Caco-2 (cell line): Measurements from ENCODE around the gene SLC4A3. TPM values are rescaled to one million over a fixed set of nuclear protein-coding genes. Genes with fewer than 3 reads are reported as not detected.

Experiments
- BruUV-seq: library from RNA; stranded (reverse); fragments of 400-500 nt; replicated peaks from 2 replicates; lab custom pipeline; 2021; lab: Mats Ljungman, UMichigan
- CTCF ChIA-PET: fragments of 300-600 bp; sonication (Branson Sonifier 250); formaldehyde crosslinking; loops from one replicate; lab custom pipeline; 2022; ENCODE audit warnings: antibody characterized with exemption; lab: Charles Lee
- POLR2A ChIA-PET: fragments of 300-600 bp; sonication (Branson Sonifier 250); formaldehyde crosslinking; loops from one replicate; lab custom pipeline; 2022; ENCODE audit warnings: antibody characterized with exemption; lab: Charles Lee
- DNase-seq, 2 experiments: peaks; one replicate each; pipeline versions ENCODE4 v3.0.0 to v3.0.0-alpha.2; 2020 to 2022
- H3K27me3 ChIP-seq: replicated peaks from 2 replicates; pipeline ENCODE4 v1.6.0; 2011; ENCODE audit warnings: low read length; ENCODE audit not compliant: control insufficient read depth, insufficient read depth
- H3K36me3 ChIP-seq: 2 replicates; pipeline ENCODE4 v1.5.1; 2011; ENCODE audit warnings: low read length; ENCODE audit not compliant: control insufficient read depth, insufficient read depth
- H3K4me1 ChIP-seq: fragments of 250-450 bp; sonication (Bioruptor Pico); 2 replicates; pipeline ENCODE4 v1.5.1; 2020; ENCODE audit warnings: mild to moderate bottlenecking
- H3K4me3 ChIP-seq: 2 replicates; pipeline ENCODE4 v1.5.1; 2011; ENCODE audit warnings: low read depth, mild to moderate bottlenecking, control low read depth, low read length
- H3K9me3 ChIP-seq: fragments of 250-450 bp; sonication (Bioruptor Pico); 2 replicates; pipeline ENCODE4 v1.5.1; 2020; ENCODE audit warnings: mild to moderate bottlenecking, moderate library complexity
- H3K27ac Mint-ChIP-seq: one replicate; pipeline ENCODE4 v1.8.0; 2022; ENCODE audit warnings: mixed read lengths; ENCODE audit not compliant: unreplicated experiment
- H3K27me3 Mint-ChIP-seq: one replicate; pipeline ENCODE4 v1.8.0; 2022; ENCODE audit warnings: mixed read lengths; ENCODE audit not compliant: insufficient read depth, unreplicated experiment
- H3K36me3 Mint-ChIP-seq: one replicate; pipeline ENCODE4 v1.8.0; 2022; ENCODE audit warnings: mild to moderate bottlenecking, mixed read lengths; ENCODE audit not compliant: insufficient read depth, unreplicated experiment
- H3K4me1 Mint-ChIP-seq: one replicate; pipeline ENCODE4 v1.8.0; 2022; ENCODE audit warnings: low read depth, mixed read lengths; ENCODE audit not compliant: unreplicated experiment
- H3K4me3 Mint-ChIP-seq: one replicate; pipeline ENCODE4 v1.8.0; 2022; ENCODE audit warnings: mild to moderate bottlenecking, moderate library complexity, mixed read lengths; ENCODE audit not compliant: unreplicated experiment
- H3K9me3 Mint-ChIP-seq: one replicate; pipeline ENCODE4 v1.8.0; 2022; ENCODE audit warnings: mixed read lengths; ENCODE audit not compliant: unreplicated experiment
- CTCF ChIP-seq, 2 experiments: fragments of 200-600 bp in 1 of 2; IDR thresholded peaks; 1 replicate in 1 of 2; 2 replicates in 1 of 2; pipeline versions ENCODE4 v1.5.1 to v1.8.0; 2011 to 2022; ENCODE audit warnings: antibody characterized with exemption in 1 of 2, control low read depth in 1 of 2, inconsistent platforms in 1 of 2, low read depth in 1 of 2, low read length in 1 of 2, mild to moderate bottlenecking in 1 of 2, moderate library complexity in 1 of 2; ENCODE audit not compliant: insufficient read depth in 1 of 2, severe bottlenecking in 1 of 2, unreplicated experiment in 1 of 2
- intact Hi-C: fragments of 100-400 bp; cut with micrococcal nuclease; formaldehyde crosslinking; loops from one replicate; pipeline ENCODE4 v1.10.0; 2022; ENCODE audit not compliant: unreplicated experiment
- total RNA-seq: library from RNA; stranded (reverse); gene quantifications from 2 replicates; pipeline ENCODE4 v1.2.3, GENCODE V29; 2022

The SLC4A3 gene
- total RNA-seq, 1 experiment from 2014 or later: 6.2 TPM

- no peaks in the 10 kb centered on the region for H3K4me1 Mint-ChIP-seq
- intact Hi-C loops: no loop called here
- DNase-seq: no peak
- ChIA-PET POLR2A (no interaction called here), CTCF (interaction anchor here (0.8 kb wide), 1 partner anchor 30 kb away, joined by 3 read pairs; no protein-coding TSS in a partner anchor)
- H3K27me3 ChIP-seq: no peaks in the 10 kb centered on the region
- no peaks in the 10 kb centered on the region for H3K27me3 Mint-ChIP-seq
- H3K9me3 ChIP-seq: no peaks in the 10 kb centered on the region
- H3K4me3 Mint-ChIP-seq: no peak overlapping the region
- peaks cover 6% of the 10 kb centered on the region for H3K36me3 Mint-ChIP-seq
- H3K9me3 Mint-ChIP-seq: no peaks in the 10 kb centered on the region
- H3K4me3 ChIP-seq: no peak overlapping the region
- no peaks in the 10 kb centered on the region for H3K36me3 ChIP-seq
- no peaks in the 10 kb centered on the region for H3K4me1 ChIP-seq
- no peak for TF ChIP-seq CTCF (IDR thresholded peaks at IDR 0.05; ENCODE audit: insufficient read depth in 1 of 2, low read depth in 1 of 2, low read length in 1 of 2, severe bottlenecking in 1 of 2, unreplicated experiment in 1 of 2)
- BruUV-seq: no TSS peak
- H3K27ac Mint-ChIP-seq: no peak overlapping the region
Observed at GRCh38 chr2:219631904-219632759, 4.7 kb downstream of the SLC4A3 start.

DNA sequence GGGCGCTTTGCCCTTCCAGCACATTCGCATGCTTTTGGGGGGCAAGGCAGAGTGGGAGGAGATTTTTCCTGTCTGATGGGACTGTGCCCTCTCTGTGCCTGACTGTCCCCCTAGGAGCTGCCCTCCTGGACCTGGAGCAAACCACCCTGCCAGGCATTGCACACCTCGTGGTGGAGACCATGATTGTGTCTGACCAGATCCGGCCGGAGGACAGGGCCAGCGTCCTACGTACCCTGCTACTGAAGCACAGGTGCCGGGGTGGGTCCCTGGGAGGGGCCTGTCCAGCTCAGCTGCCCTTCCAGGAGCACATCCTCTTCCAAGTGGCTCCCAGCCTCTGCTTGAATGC is 5.3 kb downstream of the SLC4A3 start:
- Mint-ChIP-seq H3K27me3 (no peaks in the 10 kb centered on the region), H3K9me3 (no peaks in the 10 kb centered on the region), H3K4me3 (no peak overlapping the region), H3K36me3 (peaks cover 6% of the 10 kb centered on the region), H3K4me1 (no peaks in the 10 kb centered on the region), H3K27ac (no peak overlapping the region)
- intact Hi-C loops: no loop called here
- Histone ChIP-seq H3K4me1 (no peaks in the 10 kb centered on the region), H3K4me3 (no peak overlapping the region), H3K9me3 (no peaks in the 10 kb centered on the region), H3K36me3 (no peaks in the 10 kb centered on the region), H3K27me3 (no peaks in the 10 kb centered on the region)
- no TSS peak for BruUV-seq
- DNase-seq: no peak
- TF ChIP-seq CTCF (IDR thresholded peaks at IDR 0.05; ENCODE audit: insufficient read depth in 1 of 2, low read depth in 1 of 2, low read length in 1 of 2, severe bottlenecking in 1 of 2, unreplicated experiment in 1 of 2): no peak
- ChIA-PET CTCF (interaction anchor here (0.8 kb wide), 1 partner anchor 31 kb away, joined by 3 read pairs; no protein-coding TSS in a partner anchor), POLR2A (no interaction called here)

DNA sequence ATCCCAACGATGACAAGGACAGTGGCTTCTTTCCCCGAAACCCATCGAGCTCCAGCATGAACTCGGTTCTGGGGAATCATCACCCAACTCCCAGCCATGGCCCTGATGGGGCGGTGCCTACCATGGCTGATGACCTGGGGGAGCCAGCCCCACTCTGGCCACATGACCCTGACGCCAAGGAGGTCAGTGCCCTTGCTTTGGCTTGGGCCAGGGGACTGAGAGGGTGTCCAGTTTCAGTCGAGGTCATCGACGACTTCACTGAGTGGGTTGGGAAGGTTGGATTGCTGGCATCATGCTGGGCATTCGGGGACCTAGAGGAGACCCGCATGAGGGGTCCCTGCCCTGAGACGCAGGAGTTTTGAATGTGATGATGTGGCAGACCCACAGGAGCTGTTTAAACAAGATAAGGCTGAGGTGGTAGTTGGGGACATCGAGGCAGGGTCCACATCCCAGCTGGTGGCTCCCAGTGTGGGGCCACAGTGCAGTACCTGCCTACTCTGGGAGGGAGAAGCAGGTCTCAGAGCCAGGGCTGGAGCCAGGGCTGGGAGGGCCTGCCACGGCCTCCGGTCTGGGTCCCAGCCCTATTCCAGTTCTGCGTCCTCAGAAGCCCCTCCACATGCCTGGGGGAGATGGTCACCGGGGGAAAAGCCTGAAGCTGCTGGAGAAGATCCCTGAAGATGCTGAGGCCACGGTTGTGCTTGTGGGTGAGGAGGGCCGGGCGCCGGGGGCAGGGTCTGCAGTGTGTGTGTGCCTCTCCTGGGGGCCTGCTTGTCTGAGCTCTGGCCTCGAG is 6.0 kb downstream of the SLC4A3 start:
- DNase-seq: no peak
- no peaks in the 10 kb centered on the region for H3K27me3 Mint-ChIP-seq
- no peaks in the 10 kb centered on the region for H3K9me3 Mint-ChIP-seq
- no TSS peak for BruUV-seq
- H3K4me3 Mint-ChIP-seq: no peak overlapping the region
- ChIA-PET POLR2A (no interaction called here), CTCF (no interaction called here)
- H3K9me3 ChIP-seq: no peaks in the 10 kb centered on the region
- H3K4me1 ChIP-seq: no peaks in the 10 kb centered on the region
- TF ChIP-seq CTCF (IDR thresholded peaks at IDR 0.05; ENCODE audit: insufficient read depth in 1 of 2, low read depth in 1 of 2, low read length in 1 of 2, severe bottlenecking in 1 of 2, unreplicated experiment in 1 of 2): no peak
- no peaks in the 10 kb centered on the region for H3K36me3 ChIP-seq
- no peak overlapping the region for H3K27ac Mint-ChIP-seq
- no peaks in the 10 kb centered on the region for H3K4me1 Mint-ChIP-seq
- intact Hi-C loops: no loop called here
- peaks cover 6% of the 10 kb centered on the region for H3K36me3 Mint-ChIP-seq
- H3K4me3 ChIP-seq: no peak overlapping the region
- H3K27me3 ChIP-seq: no peaks in the 10 kb centered on the region
